Ascending aorta (tissue), 2 donors: Measurements from ENCODE around the gene EME1. TPM values are rescaled to one million over a fixed set of nuclear protein-coding genes. Genes with fewer than 3 reads are reported as not detected.
"Not testable (repeated sequence)": the region's sequence is repeated elsewhere in the genome, so short reads cannot be mapped to it uniquely, and the experiment has no call there.

Experiments used
- DNase-seq, 2 donors: peaks; one replicate each; pipeline ENCODE4 v3.0.0-alpha.2; 2019; ENCODE audit warnings: low spot score in 2 of 2
- H3K27ac ChIP-seq, 2 donors: fragments of 200-600 bp; sonication (generic); one replicate each; pipeline ENCODE4 v1.5.1; 2016 to 2017; ENCODE audit warnings: mild to moderate bottlenecking in 1 of 2
- H3K27me3 ChIP-seq: fragments of 200-600 bp; sonication (generic); one replicate; pipeline ENCODE4 v1.5.1; 2017
- H3K36me3 ChIP-seq, 2 donors: fragments of 200-600 bp; sonication (generic); one replicate each; pipeline ENCODE4 v1.5.1; 2016
- H3K4me1 ChIP-seq, 2 donors: fragments of 200-600 bp; sonication (generic); one replicate each; pipeline ENCODE4 v1.5.1; 2016 to 2017; ENCODE audit warnings: mild to moderate bottlenecking in 1 of 2
- H3K4me3 ChIP-seq, 2 donors: fragments of 200-600 bp; sonication (generic); one replicate each; pipeline ENCODE4 v1.5.1; 2016 to 2017; ENCODE audit warnings: mild to moderate bottlenecking in 1 of 2
- H3K9me3 ChIP-seq, 2 donors: fragments of 200-600 bp; sonication (generic); one replicate each; pipeline ENCODE4 v1.5.1; 2016
- intact Hi-C: fragments of 100-400 bp; cut with DNase I; formaldehyde crosslinking; loops from one replicate; pipeline ENCODE4 v1.15.1; 2023
- total RNA-seq: library from RNA; depleted of rRNA; stranded (reverse); fragments of >200 nt; gene quantifications from one replicate; pipeline ENCODE4 v1.1.0, GENCODE V29; 2016
- TF ChIP-seq, protein P1 (sequence below), 3 experiments: fragments of 200-600 bp in 2 of 3; fragments of 450-650 bp in 1 of 3; sonication (generic) in 2 of 3; IDR thresholded peaks; one replicate each; pipeline ENCODE4 v1.5.1; 2016 to 2019; ENCODE audit warnings: antibody characterized with exemption in 3 of 3, mild to moderate bottlenecking in 1 of 3, moderate library complexity in 1 of 3

Gene EME1
- total RNA-seq, 1 donor from 2014 or later = not detected

DNA sequence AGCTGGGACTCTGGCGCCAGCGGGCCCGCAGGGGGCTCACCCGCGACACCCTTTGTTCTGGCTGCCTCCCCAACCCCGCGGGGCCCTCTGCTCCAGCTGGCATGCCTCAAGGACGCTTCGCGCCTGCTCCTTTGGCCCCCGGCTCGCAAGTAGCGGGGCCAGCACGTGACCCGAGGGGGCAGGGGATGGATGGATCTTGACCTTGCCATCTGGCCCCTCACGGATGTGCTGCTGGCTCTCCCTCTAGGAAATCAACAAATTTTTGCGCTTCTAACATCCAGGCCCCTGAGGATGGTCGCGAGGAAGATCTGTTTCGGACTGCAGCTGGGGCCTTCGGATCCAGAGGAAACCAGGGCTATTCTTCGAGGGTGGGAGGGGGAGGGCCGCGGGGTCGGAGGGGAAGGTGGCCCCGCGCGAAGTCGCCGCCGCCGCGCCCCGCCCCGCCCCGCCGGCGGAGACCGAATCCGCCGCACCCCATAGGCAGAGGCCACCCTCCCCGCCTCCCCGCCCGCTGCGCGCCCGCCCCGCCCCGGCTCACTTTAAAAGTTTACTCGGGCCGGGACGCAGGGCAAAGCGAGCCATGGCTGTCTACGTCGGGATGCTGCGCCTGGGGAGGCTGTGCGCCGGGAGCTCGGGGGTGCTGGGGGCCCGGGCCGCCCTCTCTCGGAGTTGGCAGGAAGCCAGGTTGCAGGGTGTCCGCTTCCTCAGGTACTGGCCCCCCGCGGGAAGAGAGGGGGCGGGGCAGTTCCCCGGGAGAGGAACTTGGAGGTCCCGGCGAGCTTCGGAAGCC is 52.8 kb downstream of the EME1 start, which contains the start of gene ACSF2:
Gene ACSF2, plus strand, starts transcription at position 537 of the 790 bp plus-strand sequence. Its CDS starts 44 bp downstream, at position 581.
- H3K27me3 ChIP-seq = no peaks in the 10 kb centered on the region
- DNase-seq = peak; percentile 20 to 86
- H3K9me3 ChIP-seq = no peaks in the 10 kb centered on the region
- H3K27ac ChIP-seq = peak within 1 kb of the TSS; percentile 79 to 81
- TF ChIP-seq, protein P1, sequence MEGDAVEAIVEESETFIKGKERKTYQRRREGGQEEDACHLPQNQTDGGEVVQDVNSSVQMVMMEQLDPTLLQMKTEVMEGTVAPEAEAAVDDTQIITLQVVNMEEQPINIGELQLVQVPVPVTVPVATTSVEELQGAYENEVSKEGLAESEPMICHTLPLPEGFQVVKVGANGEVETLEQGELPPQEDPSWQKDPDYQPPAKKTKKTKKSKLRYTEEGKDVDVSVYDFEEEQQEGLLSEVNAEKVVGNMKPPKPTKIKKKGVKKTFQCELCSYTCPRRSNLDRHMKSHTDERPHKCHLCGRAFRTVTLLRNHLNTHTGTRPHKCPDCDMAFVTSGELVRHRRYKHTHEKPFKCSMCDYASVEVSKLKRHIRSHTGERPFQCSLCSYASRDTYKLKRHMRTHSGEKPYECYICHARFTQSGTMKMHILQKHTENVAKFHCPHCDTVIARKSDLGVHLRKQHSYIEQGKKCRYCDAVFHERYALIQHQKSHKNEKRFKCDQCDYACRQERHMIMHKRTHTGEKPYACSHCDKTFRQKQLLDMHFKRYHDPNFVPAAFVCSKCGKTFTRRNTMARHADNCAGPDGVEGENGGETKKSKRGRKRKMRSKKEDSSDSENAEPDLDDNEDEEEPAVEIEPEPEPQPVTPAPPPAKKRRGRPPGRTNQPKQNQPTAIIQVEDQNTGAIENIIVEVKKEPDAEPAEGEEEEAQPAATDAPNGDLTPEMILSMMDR (IDR thresholded peaks at IDR 0.05) = no peak
- H3K4me3 ChIP-seq = peak within 1 kb of the TSS; percentile 79 to 93
- H3K4me1 ChIP-seq = peaks cover 4 to 20% of the 10 kb centered on the region in 2 donors
- no peaks in the 10 kb centered on the region for H3K36me3 ChIP-seq
- intact Hi-C loops = no loop called here

DNA sequence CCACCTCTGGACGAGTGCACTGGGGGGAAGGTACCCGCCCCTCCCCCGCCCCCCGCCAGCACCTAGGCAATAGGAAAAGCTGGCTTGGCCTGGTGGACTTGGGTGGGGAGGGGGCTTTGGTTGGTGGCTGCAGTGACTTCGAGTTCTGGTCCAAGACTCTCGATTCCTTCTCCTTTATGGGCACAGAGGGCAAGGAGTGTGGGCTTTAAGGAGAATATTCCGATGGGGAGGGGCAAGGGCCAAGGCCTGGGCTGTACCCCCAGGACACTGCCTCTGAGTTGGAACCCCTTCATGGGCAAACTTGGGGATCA is 53.4 kb downstream of the EME1 start:
- Histone ChIP-seq H3K27me3 (no peaks in the 10 kb centered on the region), H3K4me1 (peaks cover 4 to 20% of the 10 kb centered on the region in 2 donors), H3K36me3 (no peaks in the 10 kb centered on the region), H3K9me3 (no peaks in the 10 kb centered on the region), H3K4me3 (peak overlapping the region; percentile 79 to 93), H3K27ac (peak overlapping the region; percentile 79 to 81)
- DNase-seq = no peak
- intact Hi-C loops = no loop called here
- TF ChIP-seq, protein P1 (IDR thresholded peaks at IDR 0.05) = no peak

DNA sequence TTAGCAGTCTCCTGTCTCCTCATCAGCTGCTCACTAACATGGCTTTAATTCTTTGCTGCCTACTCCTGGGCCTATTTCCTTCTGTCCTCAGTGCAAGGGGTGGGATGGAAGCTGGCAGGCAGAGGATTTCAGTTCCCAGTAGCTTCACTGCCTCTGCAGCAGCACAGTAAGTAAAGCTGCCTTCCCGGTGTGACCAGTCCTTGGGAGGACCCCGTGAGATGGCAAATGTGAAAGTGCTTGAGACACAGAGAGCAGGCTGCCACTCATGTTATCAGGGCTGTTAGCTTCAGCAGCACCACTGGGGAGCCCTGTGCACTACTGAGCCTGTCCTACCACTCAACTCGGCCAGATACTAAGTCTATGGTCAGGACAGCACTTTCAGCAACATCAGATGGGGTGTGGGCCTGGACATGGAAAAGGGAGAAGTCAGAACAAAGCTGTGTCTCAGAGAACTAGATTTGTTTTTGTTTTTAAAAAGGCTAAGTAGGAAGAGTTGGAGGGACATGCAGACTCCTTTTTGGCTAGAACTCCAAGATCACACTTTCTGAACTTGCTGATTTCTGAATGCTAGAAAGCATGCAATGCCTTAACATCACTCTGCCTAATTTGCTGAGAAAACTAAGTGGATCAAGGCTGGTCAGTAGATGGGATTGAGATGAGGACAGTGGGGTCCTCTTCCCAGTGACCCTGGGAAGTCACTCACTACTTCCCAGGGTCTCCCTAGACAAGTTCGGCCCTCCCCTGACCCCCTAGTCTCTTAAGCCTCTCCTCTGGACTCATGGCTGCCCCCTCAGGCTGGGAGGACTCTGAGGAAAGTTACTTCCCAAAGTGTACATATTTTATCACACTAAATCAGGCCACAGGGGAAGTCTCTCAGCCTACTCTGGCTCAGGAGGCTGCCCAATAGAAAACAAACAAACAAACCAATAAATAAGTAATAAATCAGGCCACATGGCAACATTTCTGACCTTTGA is 54.1 kb downstream of the EME1 start:
- Histone ChIP-seq H3K4me1 (peaks cover 4 to 20% of the 10 kb centered on the region in 2 donors), H3K36me3 (no peaks in the 10 kb centered on the region), H3K27me3 (no peaks in the 10 kb centered on the region), H3K4me3 (peak overlapping the region; percentile 79 to 93), H3K9me3 (no peaks in the 10 kb centered on the region), H3K27ac (peak overlapping the region; percentile 79 to 81)
- intact Hi-C loops = no loop called here
- no peak for DNase-seq
- TF ChIP-seq, protein P1 (IDR thresholded peaks at IDR 0.05) = peak in 1 of 3 experiments; percentile 21

DNA sequence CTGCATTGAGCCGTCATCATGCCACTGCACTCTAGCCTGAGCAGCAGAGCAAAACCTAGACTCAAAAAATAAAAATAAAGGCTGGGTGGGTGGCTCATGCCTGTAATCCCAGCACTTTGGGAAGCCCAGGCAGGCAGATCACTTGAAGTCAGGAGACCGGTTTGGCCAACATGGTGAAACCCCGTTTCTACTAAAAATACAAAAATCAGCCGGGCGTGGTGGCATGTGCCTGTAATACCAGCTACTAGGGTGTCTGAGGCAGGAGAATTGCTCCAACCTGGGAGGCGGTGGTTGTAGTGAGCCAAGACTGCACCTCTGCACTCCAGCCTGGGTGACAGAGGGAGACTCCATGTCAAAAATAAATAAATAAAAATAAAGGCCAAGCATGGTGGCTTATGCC is 55.1 kb downstream of the EME1 start:
- H3K27ac ChIP-seq, H3K4me3 ChIP-seq, H3K36me3 ChIP-seq, H3K27me3 ChIP-seq, H3K9me3 ChIP-seq, DNase-seq, intact Hi-C loops: not testable (repeated sequence)
- H3K4me1 ChIP-seq = peaks cover 4 to 20% of the 10 kb centered on the region in 2 donors

DNA sequence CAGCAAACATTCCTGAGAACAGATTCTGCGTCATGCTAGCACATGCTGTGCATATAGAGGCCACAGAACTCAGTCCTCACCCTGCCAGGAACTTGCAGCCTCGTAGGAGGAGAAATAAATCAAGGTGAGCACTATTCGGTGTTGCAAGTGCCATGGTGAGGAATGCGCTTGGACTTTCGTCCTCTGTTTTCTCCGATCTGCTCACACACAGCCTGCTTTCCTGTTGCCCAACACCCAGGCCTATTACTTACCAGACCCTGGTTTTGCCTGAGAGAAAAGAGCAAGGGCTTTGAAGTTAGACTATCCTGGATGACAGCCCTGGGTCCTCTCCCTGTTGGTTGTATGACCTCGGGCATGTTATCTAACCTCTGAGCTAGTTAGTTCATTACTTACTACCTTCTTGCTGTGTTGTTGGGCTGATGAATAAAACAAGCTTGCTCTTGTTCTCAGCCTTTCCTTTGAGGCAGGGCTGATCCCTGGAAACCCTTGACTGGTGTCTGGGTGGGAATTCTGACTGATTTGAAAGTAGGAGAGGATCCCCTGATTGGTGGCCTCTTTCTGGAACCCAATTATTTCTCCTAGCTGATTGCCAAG is 55.9 kb downstream of the EME1 start:
- DNase-seq = no peak
- no peaks in the 10 kb centered on the region for H3K9me3 ChIP-seq
- no peaks in the 10 kb centered on the region for H3K36me3 ChIP-seq
- no peaks in the 10 kb centered on the region for H3K27me3 ChIP-seq
- no peak overlapping the region for H3K27ac ChIP-seq
- TF ChIP-seq, protein P1 (IDR thresholded peaks at IDR 0.05) = no peak
- H3K4me1 ChIP-seq = peaks cover 4 to 20% of the 10 kb centered on the region in 2 donors
- intact Hi-C loops = no loop called here
- no peak overlapping the region for H3K4me3 ChIP-seq
